Heart left ventricle (tissue), 16 donors: ENCODE results near the gene OR7G3. TPM values are rescaled to one million over a fixed set of nuclear protein-coding genes. Genes with fewer than 3 reads are reported as not detected.

ENCODE experiments used
- ATAC-seq, 4 donors: fragments of 200-7000 bp; cut with Tn5 transposase; one replicate each; pipeline ENCODE4 v1.9.1; 2020 to 2022; ENCODE audit warnings: moderate library complexity in 4 of 4, mild to moderate bottlenecking in 3 of 4, moderate number of reproducible peaks in 1 of 4
- DNase-seq, 5 donors: peaks; one replicate each; pipeline ENCODE4 v3.0.0-alpha.2; 2020
- H3K27ac ChIP-seq, 12 donors: fragments of 200-600 bp; sonication (generic) in 4 of 12; one replicate each; pipeline versions ENCODE4 v1.5.0 to v1.8.0; 2016 to 2022; ENCODE audit warnings: mild to moderate bottlenecking in 2 of 12
- H3K27me3 ChIP-seq, 9 donors: fragments of 200-600 bp; sonication (generic) in 2 of 9; one replicate each; pipeline versions ENCODE4 v1.5.1 to v1.8.0; 2016 to 2022; ENCODE audit warnings: mild to moderate bottlenecking in 3 of 9
- H3K36me3 ChIP-seq, 9 donors: fragments of 200-600 bp; sonication (generic) in 2 of 9; one replicate each; pipeline versions ENCODE4 v1.5.0 to v1.8.0; 2018 to 2022; ENCODE audit warnings: mild to moderate bottlenecking in 2 of 9
- H3K4me1 ChIP-seq, 12 donors: fragments of 200-600 bp; sonication (generic) in 4 of 12; one replicate each; pipeline versions ENCODE4 v1.5.0 to v1.8.0; 2016 to 2022; ENCODE audit warnings: mild to moderate bottlenecking in 3 of 12
- H3K4me3 ChIP-seq, 12 donors: fragments of 200-600 bp; sonication (generic) in 4 of 12; one replicate each; pipeline versions ENCODE4 v1.5.0 to v1.8.0; 2017 to 2022; ENCODE audit warnings: mild to moderate bottlenecking in 9 of 12, moderate library complexity in 4 of 12
- H3K9me3 ChIP-seq, 12 donors: fragments of 200-600 bp; sonication (generic) in 4 of 12; one replicate each; pipeline versions ENCODE4 v1.5.0 to v1.8.0; 2016 to 2022; ENCODE audit warnings: mild to moderate bottlenecking in 1 of 12
- POLR2A ChIP-seq, 2 donors: fragments of 450-650 bp; IDR thresholded peaks; one replicate each; pipeline ENCODE4 v1.6.1; 2017; ENCODE audit warnings: antibody characterized with exemption in 2 of 2, mild to moderate bottlenecking in 2 of 2, moderate library complexity in 2 of 2
- WGBS, 4 donors: extraction: QIAGEN DNeasy Blood & Tissue Kit in 2 of 4; methylation state at CpG; one replicate each; pipeline versions ENCODE4 v1.1.5 to v1.1.7; 2013 to 2018; 5-methylcytosine and 5-hydroxymethylcytosine counted together
- intact Hi-C, 10 donors: fragments of 100-400 bp; cut with DNase I; formaldehyde crosslinking; loops; one replicate each; pipeline versions ENCODE4 v1.11.1 to v1.14.2; 2022
- polyA plus RNA-seq, 2 donors: library from polyadenylated mRNA; stranded (reverse); fragments of 200-250 nt; gene quantifications; one replicate each; pipeline ENCODE4 v1.2.3, GENCODE V29; 2013
- total RNA-seq, 9 donors: library from RNA; depleted of rRNA in 2 of 9; stranded (reverse); fragments of >200 nt in 2 of 9; fragmentation: NEBNext Ultra II Directional in 3 of 9; extraction: Animal tissue kit (Norgen Biotek cat#: 25700) in 3 of 9; gene quantifications; one replicate each; pipeline versions ENCODE4 v1.1.0 to v1.2.4, GENCODE V29; 2016 to 2023
- TF ChIP-seq, protein P1 (sequence below), 12 donors: fragments of 200-600 bp; sonication (generic) in 4 of 12; IDR thresholded peaks; one replicate each; pipeline versions ENCODE4 v1.5.0 to v1.8.0; 2018 to 2022; ENCODE audit warnings: antibody characterized with exemption in 12 of 12, mild to moderate bottlenecking in 5 of 12
- donor health status: ischemic (EF 13 %, LVEDD 7.1; RV severe dilation, severe dysfunction).
- donor health status: healthy with polysubstance abuse.
- donor health status: DM: no; HTN: yes; CAD: no.
- donor health status: DM: no; HTN: no; CAD: no.
- donor health status: ischemic (EF 25% LVEDD 6.9; RV normal size, moderate dysfunction).
- donor health status: ischemic (EF 25% LVEDD 5.7; RV mildly dilated, moderate dysfunction).
- donor health status: healthy.
- donor health status: DM: yes; HTN: yes; CAD: no.
- donor health status: ischemic (EF 35%, LVEDD 5.7; RV mildly dilated, moderate dysfunction).
- donor health status: nonischemic (EF 11% LVEDD 7.7; RV severe dilation, severe dysfunction).
- donor health status: DM: yes; HTN: yes; CAD: no.
- donor health status: PGD.
- donor health status: ischemic (EF 29% LVEDD 5.4; RV normal size, mild dysfunction).
- donor health status: nonischemic (EF 23%, LVEDD 6.1; RV moderate dilation, normal function).

The OR7G3 gene
- total and polyA plus RNA-seq, 11 donors = not detected

DNA sequence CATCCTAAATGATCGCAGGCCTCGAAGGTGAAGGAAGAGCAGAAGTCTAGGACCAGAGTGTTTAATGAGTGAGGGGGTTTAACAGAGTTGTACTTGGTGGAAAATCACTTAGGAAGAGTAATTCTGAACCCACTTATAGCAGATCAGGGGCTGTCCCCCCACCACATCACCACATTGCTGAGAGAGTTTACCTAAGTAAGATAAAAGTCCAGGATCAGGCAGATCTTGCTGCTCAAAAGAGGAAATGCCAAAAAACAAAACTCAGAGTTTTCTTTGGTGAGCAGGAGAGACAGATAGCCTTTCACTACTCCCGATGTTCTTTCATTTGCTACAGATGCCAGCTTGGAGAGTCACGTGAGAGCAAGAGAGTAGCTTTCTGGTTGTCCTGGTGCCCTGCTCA lies 28.8 kb upstream of the OR7G3 start:
- Histone ChIP-seq H3K4me1 (no peaks in the 10 kb centered on the region), H3K36me3 (peaks cover 8 to 80% (median 48%) of the 10 kb centered on the region in 9 donors), H3K9me3 (peaks cover 0 to 43% (median 8%) of the 10 kb centered on the region in 12 donors), H3K4me3 (no peak overlapping the region), H3K27me3 (no peaks in the 10 kb centered on the region), H3K27ac (no peak overlapping the region)
- 98 to 99% (median 99%) methylated on average over 4 of the region's 4 CpGs for WGBS, 4 donors
- ATAC-seq = no peak
- no peak for DNase-seq
- intact Hi-C loops = no loop called here
- TF ChIP-seq, protein P1, sequence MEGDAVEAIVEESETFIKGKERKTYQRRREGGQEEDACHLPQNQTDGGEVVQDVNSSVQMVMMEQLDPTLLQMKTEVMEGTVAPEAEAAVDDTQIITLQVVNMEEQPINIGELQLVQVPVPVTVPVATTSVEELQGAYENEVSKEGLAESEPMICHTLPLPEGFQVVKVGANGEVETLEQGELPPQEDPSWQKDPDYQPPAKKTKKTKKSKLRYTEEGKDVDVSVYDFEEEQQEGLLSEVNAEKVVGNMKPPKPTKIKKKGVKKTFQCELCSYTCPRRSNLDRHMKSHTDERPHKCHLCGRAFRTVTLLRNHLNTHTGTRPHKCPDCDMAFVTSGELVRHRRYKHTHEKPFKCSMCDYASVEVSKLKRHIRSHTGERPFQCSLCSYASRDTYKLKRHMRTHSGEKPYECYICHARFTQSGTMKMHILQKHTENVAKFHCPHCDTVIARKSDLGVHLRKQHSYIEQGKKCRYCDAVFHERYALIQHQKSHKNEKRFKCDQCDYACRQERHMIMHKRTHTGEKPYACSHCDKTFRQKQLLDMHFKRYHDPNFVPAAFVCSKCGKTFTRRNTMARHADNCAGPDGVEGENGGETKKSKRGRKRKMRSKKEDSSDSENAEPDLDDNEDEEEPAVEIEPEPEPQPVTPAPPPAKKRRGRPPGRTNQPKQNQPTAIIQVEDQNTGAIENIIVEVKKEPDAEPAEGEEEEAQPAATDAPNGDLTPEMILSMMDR (IDR thresholded peaks at IDR 0.05) = no peak
- no peak for TF ChIP-seq POLR2A (IDR thresholded peaks at IDR 0.05)

DNA sequence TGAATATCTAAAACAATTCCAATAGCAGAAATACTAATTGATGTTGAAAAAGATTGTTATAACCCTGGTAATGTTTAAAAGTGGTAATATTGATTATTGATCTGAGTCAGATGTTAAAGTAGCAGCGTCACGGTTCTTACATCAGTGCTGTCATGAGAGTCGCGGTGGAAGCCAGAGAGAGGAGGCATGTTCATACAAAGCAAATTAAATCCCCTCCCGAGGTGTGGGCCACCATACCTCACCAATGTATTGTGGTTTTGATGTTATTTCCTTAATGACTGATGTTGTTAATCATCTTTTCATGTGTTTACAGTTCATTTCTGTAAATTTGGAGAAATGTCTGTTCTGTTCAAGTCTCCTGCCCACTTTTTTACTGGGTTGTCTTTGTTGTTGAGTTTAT lies 24.6 kb upstream of the OR7G3 start:
- TF ChIP-seq POLR2A (IDR thresholded peaks at IDR 0.05) = no peak
- TF ChIP-seq, protein P1 (IDR thresholded peaks at IDR 0.05) = no peak
- Histone ChIP-seq H3K4me3 (no peak overlapping the region), H3K27ac (no peak overlapping the region), H3K27me3 (no peaks in the 10 kb centered on the region), H3K4me1 (peaks cover 0 to 6% (median 0%) of the 10 kb centered on the region in 12 donors), H3K9me3 (peaks cover 0 to 44% (median 5%) of the 10 kb centered on the region in 12 donors), H3K36me3 (peaks cover 0 to 38% (median 9%) of the 10 kb centered on the region in 9 donors)
- 94 to 99% (median 97%) methylated on average over 5 of the region's 5 CpGs for WGBS, 4 donors
- intact Hi-C loops = no loop called here
- no peak for ATAC-seq
- no peak for DNase-seq

DNA sequence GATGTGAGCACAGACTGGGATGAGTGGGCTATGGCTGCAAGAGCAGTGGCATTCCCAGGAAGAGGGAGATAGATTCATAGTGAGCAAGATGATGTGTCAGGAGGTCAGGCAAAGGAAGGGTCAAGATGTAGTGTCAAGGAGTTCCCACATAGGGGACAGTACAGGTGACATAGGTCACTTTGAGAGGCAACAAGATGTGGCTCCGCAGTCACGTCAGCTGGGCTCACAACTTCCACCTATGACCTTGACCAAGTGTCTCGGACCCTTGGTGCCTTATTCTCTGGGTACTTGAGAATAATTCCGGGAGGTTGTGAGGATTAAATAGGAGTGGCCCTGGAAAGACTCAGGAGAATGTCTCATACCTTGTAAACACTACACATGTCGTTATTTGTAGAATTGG lies 23.9 kb upstream of the OR7G3 start:
- peaks cover 0 to 46% (median 8%) of the 10 kb centered on the region in 12 donors for H3K9me3 ChIP-seq
- DNase-seq (no peak), ATAC-seq (no peak)
- no peaks in the 10 kb centered on the region for H3K27me3 ChIP-seq
- peaks cover 0 to 6% (median 0%) of the 10 kb centered on the region in 12 donors for H3K4me1 ChIP-seq
- 97 to 99% (median 98%) methylated on average over 5 of the region's 5 CpGs for WGBS, 4 donors
- no peak overlapping the region for H3K4me3 ChIP-seq
- no peak overlapping the region for H3K27ac ChIP-seq
- TF ChIP-seq, protein P1 (IDR thresholded peaks at IDR 0.05) = no peak
- TF ChIP-seq POLR2A (IDR thresholded peaks at IDR 0.05) = no peak
- intact Hi-C loops = no loop called here
- peaks cover 0 to 31% (median 3%) of the 10 kb centered on the region in 9 donors for H3K36me3 ChIP-seq

DNA sequence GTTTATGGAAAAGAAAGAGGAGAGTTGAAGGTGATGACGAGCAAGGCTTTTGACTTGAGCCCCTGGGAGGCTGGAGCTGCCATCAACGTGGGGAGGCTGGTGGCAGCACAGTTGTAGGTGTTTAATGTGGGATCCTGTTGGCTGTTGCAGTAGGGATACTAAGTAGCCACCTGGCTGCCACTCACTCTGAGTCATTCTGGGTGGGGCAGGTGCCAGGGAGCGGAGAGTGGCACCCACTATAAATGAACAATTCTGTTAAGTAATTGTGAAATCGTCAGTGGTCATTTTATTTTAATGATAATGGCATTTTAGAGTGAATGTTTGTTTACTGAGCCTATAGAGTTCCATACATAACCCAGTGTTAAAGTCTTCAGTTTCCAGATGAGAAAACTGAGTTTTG lies 23.2 kb upstream of the OR7G3 start:
- DNase-seq = no peak
- no peak overlapping the region for H3K4me3 ChIP-seq
- H3K27me3 ChIP-seq = no peaks in the 10 kb centered on the region
- TF ChIP-seq POLR2A (IDR thresholded peaks at IDR 0.05) = no peak
- TF ChIP-seq, protein P1 (IDR thresholded peaks at IDR 0.05) = no peak
- H3K27ac ChIP-seq = no peak overlapping the region
- 92 to 95% (median 95%) methylated on average over 4 of the region's 4 CpGs for WGBS, 4 donors
- H3K9me3 ChIP-seq = peaks cover 0 to 46% (median 12%) of the 10 kb centered on the region in 12 donors
- ATAC-seq = no peak
- peaks cover 0 to 6% (median 0%) of the 10 kb centered on the region in 12 donors for H3K4me1 ChIP-seq
- intact Hi-C loops = loop anchor here in 2 of 10 donors (10.0 kb wide), 2 partner anchors 155 to 645 kb away; partner anchors contain the start of gene ZNF699 (in 1 of the 2)
- H3K36me3 ChIP-seq = peaks cover 0 to 31% (median 2%) of the 10 kb centered on the region in 9 donors
